ENCODE data around the gene CHERP.

CHERP gene, protein sequence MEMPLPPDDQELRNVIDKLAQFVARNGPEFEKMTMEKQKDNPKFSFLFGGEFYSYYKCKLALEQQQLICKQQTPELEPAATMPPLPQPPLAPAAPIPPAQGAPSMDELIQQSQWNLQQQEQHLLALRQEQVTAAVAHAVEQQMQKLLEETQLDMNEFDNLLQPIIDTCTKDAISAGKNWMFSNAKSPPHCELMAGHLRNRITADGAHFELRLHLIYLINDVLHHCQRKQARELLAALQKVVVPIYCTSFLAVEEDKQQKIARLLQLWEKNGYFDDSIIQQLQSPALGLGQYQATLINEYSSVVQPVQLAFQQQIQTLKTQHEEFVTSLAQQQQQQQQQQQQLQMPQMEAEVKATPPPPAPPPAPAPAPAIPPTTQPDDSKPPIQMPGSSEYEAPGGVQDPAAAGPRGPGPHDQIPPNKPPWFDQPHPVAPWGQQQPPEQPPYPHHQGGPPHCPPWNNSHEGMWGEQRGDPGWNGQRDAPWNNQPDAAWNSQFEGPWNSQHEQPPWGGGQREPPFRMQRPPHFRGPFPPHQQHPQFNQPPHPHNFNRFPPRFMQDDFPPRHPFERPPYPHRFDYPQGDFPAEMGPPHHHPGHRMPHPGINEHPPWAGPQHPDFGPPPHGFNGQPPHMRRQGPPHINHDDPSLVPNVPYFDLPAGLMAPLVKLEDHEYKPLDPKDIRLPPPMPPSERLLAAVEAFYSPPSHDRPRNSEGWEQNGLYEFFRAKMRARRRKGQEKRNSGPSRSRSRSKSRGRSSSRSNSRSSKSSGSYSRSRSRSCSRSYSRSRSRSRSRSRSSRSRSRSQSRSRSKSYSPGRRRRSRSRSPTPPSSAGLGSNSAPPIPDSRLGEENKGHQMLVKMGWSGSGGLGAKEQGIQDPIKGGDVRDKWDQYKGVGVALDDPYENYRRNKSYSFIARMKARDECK

GRCh38 chr19:16542045-16542909 lies at the start of gene CHERP:
TSS of gene CHERP (minus strand) at chr19:16542437. CDS start at chr19:16542378, 59 bp downstream.
- DNase-seq = peak; percentile 91

- no peak for DNase-seq
These were observed 48.9 kb upstream of the CHERP start for GRCh38 chr19:16590876-16591802.

DNA sequence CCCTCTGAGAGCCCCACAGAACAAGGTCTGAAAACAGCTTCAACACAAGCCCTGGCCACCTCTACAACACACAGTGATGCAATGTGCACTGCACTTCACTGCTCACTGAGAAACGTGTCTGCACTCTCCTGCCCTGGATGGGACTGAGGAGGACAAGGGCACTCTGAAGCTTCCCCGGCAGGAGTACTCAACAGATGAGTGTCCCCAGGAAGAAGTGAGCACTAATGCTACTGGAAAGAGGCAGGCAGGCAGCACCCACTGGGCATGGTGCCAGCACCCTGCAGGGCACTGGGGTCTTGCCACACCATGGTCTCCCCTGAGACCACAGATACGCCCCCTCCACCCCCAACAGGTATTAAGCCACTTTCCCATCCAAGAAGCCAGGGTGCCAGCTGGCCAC lies 47.7 kb upstream of the CHERP start:
- DNase-seq = peak; percentile 5

GRCh38 chr19:16588824-16589577 lies 46.8 kb upstream of the CHERP start:
- DNase-seq = no peak

DNA sequence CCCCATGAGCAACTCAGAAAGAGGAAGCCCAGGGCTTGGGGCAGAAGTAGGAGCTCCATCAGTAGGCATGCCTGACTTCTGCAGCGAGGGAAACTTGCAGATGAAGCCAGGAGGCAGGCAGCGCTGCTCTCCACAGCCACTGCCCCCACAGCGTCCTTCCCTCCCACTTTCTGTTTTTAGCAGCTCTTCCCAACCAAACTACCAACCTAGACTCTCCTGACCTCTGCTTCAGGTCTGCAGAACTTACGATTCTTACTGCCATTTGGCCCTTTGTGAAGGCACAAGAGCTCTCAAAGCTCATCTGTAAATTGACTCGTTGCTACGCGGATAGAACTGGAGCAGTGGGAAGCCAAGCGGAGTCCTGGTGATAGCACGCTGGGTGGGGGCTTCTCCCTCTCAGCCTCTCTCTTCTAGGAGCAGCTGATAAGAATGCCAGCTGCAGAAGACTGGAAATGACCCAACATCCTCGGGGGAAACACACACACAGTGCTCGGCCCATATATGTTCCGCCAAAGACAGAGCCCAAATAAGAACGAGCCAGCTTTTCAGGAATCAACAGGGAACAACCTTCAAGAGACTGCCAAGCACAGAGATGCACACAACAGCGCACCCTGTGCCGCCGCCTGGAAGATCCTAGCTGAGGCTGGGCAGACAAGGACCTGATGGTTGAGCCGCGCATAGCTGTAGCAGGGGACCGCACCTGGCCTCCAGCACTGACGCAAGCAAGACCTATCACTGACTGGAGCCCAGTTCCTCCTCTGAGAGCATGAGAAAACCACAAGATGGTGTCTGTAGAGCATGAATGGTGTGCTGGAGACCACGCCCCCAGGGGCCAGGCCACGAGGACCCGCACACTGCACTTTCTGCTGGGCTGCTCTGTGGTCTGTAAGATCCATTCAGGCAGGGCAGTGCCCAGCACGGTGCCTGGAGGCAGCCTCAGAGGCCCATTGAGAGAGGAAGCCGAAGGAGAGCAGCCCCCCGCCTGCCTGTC lies 45.9 kb upstream of the CHERP start:
- DNase-seq = no peak

- DNase-seq = no peak
These were observed 45.0 kb upstream of the CHERP start for GRCh38 chr19:16586991-16587832.

DNA sequence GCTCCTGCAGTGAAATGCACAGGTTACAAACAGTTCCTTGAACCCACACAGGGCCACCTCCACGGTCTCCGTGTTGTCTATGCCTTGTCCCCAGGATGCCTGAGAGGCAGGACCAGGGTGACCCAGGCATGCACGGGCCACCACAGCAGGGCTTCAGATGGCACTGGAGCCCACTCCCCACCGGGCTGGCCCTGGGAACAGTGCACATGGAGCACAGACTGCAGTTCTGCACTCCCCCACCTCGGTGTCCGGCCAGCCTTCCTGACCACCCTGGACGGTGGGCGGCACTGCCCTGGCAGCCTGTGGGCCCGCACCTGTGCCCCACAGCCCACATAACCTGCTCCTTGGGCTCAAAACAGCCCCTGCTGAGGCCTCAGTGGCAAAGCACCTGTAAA lies 44.2 kb upstream of the CHERP start:
- DNase-seq = no peak

DNA sequence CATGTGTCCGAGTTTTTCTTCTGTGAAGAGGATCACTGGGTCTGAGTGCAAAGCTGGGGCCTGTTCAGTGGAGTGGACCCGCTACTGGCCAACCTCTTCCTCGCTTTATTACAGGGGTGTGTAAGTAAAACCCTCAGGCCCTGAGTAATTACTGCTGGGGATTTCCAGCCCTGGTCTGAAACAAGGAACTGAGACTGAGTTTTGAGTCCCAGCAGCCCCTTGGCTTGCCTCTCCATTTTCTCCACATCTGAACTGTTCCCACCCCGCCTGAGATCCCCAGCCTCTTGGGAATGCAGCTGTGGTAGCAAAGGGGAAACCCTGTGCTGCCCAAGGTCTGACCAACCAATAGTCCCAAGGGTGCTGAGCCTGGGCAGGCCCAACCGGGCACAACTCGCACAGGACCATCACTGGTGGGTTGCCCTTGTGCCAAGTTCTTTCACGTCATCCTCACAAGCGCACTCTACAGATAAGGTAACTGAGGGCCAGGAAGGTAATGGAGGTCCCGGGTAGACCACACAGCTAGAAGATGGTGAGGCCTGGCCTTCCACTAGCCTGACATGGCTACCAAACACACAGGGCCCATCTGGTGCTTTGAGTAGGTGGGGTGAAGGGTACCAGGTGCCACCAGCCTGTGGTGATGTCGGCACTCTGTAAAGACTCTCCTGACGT lies 43.7 kb upstream of the CHERP start:
- DNase-seq = no peak

DNA sequence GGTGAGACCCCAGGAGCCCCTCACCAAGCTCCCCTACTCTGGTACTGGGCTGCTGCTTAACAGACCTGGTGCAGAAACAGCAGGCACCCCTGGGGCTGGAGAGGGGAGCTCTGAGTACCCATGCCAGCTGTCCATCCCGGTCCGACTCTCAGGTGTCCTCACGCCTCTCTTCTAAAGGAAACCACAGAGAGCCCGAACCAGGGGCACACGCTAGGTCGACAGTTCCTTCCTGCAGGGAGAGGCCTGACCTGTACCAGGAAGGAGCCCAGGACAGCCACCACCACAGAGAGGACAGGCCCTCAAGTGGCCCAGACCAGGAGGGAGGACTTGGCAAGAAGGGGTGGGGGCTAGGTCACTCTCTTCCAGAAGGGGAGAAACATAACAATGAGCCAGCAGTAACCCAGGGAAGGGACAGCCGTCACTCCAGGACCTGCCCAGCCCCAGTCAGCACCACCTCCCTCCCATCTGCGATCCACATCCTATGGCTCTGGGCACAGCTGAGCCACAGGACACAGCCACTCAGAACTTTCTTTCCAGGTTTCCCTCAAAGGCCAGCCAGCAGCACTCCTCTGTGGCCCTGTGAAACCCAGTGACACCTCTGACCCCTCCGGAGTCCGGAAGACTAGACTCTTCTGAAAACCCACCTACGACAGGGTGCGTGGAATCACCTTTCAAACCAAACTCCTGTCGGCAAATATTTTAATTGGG lies 43.0 kb upstream of the CHERP start:
- DNase-seq = no peak

DNA sequence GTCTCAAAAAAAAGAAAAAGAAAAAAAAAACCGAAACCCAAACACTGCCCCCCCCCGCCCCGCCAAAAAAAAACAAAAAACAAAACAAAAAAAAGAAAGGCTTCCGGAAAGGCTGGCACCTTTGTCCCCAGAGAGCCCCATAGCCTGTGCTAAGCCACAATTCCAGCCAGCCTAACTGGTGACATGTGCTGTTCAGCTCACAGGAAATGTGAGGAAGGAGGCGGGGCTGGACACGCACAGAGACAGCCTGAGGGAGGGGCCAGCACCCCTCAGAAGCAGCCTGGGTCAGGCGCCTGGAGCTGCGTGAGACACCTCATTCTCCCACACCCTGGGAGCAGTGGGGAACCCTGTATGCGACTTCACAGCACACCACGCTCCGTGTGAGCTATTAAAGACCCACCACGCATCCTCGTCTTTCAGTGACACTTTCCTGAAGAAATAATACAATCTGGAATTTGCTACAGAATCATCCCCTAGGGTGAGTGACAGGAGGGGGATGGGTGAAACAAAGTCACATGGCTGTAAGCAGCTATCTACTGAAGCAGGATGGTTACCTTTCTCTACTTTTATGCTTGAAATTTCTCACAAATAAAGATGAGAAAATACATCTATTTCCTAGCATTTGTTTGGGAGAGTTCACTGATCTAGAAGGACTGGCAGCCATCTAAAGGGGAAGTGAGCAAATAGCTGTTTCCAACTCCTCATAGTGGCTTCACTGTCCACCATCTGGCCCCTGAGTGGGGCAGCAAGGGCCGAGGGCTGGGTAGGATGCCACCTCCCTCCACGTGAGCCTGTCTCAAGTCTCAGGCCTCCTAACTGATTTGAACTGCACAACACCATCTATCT lies 42.2 kb upstream of the CHERP start:
- DNase-seq = peak; percentile 56

- no peak for DNase-seq
These were observed 40.4 kb upstream of the CHERP start for GRCh38 chr19:16582486-16583261.

DNA sequence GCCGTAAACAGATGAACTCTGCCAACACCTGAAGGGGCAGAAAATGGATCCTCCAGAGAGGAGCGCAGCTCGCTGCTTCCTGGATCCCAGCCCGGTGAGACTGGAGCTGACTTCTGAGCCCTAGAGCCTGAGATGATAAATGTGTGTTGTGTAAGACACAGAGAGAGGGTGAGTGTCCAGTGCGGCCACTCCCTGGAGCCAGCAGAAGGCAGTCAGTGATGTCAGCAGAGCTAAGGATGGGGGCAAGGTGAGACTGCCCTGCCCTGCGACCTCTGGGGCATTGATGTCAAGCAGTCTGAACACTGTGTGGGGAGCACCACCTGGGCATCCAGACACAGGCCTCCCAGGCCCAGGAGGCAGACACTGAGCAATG lies 39.7 kb upstream of the CHERP start:
- DNase-seq = no peak

- DNase-seq = no peak
These were observed 39.1 kb upstream of the CHERP start for GRCh38 chr19:16581145-16581970.

DNA sequence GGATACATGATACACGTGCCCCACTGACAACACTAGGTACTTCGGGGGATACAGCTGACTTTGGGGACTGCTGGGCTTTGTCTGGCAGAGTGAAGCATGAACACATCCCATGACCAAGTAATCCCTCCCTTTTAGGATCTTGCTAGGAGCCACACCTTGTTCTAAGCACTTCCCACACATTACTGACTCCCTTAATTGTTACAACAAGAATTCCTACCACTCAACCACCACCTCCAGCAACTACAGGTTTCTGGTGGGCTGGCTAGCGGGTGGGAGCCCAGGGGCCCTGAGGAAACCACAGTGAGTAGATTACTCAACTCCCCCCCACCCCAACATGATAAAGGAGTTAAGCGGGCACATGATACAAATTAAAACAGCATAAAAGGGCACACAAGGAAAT lies 37.1 kb upstream of the CHERP start:
- no peak for DNase-seq

DNA sequence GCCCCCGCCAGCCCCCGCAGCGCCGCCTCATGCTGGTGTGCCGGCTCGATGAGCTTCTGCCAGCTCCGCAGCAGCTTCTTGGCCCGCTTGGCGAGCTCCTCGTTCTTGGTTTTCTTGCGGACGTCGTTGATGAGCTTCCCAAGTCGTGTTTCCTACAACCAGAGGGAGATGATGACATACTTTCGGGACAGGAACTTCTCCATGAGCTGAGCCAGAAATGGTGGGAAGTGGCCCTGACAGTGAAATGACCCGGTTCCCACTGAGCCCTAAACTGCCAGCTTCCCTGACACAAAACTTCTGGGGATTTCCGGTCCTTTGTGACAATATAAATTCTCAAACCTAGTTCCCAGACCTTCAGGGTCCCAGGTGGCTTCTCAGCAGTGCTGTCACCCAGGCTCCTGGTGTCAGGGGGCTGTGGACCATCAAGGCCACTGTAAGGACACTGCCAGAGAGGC lies 35.3 kb upstream of the CHERP start:
- no peak for DNase-seq
